Activated T-helper 17 cell treated with anti-CD3 and anti-CD28 coated beads, Interleukin-2, amount 50 U/mL, for 72 hours (primary cell): ENCODE results near the gene GNA12. TPM values are rescaled to one million over a fixed set of nuclear protein-coding genes. Genes with fewer than 3 reads are reported as not detected.
"Not testable (repeated sequence)": the region's sequence is repeated elsewhere in the genome, so short reads cannot be mapped to it uniquely, and the experiment has no call there.

ENCODE experiments used
- ATAC-seq: fragments of 150-1000 bp; cut with Tn5 transposase; replicated peaks from 2 replicates; pipeline ENCODE4 v1.10.0; 2021; ENCODE audit warnings: mild to moderate bottlenecking, moderate library complexity
- H3K27ac Mint-ChIP-seq: one replicate; pipeline ENCODE4 v1.8.0; 2022; ENCODE audit warnings: mixed read lengths
- H3K27me3 Mint-ChIP-seq: one replicate; pipeline ENCODE4 v1.8.0; 2022; ENCODE audit warnings: mixed read lengths
- H3K36me3 Mint-ChIP-seq: one replicate; pipeline ENCODE4 v1.8.0; 2022; ENCODE audit warnings: low read depth, mild to moderate bottlenecking, mixed read lengths
- H3K4me1 Mint-ChIP-seq: one replicate; pipeline ENCODE4 v1.8.0; 2022; ENCODE audit warnings: mixed read lengths
- H3K4me3 Mint-ChIP-seq: one replicate; pipeline ENCODE4 v1.8.0; 2022; ENCODE audit warnings: mild to moderate bottlenecking, mixed read lengths
- H3K9me3 Mint-ChIP-seq: one replicate; pipeline ENCODE4 v1.8.0; 2022; ENCODE audit warnings: mixed read lengths
- total RNA-seq, 2 donors: library from RNA; stranded (reverse); gene quantifications; one replicate each; pipeline ENCODE4 v1.2.3, GENCODE V29; 2022

Gene GNA12
- total RNA-seq, 2 donors from 2014 or later = 15.4 to 17.4 TPM

- H3K27ac Mint-ChIP-seq, H3K4me3 Mint-ChIP-seq, H3K4me1 Mint-ChIP-seq, H3K36me3 Mint-ChIP-seq, ATAC-seq, H3K27me3 Mint-ChIP-seq, H3K9me3 Mint-ChIP-seq: not testable (repeated sequence)
Observed at GRCh38 chr7:2748684-2749083, 95.4 kb downstream of the GNA12 start.

GRCh38 chr7:2743523-2744185 is 100.5 kb downstream of the GNA12 start:
- H3K27me3 Mint-ChIP-seq, H3K27ac Mint-ChIP-seq, H3K9me3 Mint-ChIP-seq, ATAC-seq, H3K36me3 Mint-ChIP-seq, H3K4me1 Mint-ChIP-seq, H3K4me3 Mint-ChIP-seq: not testable (repeated sequence)

GRCh38 chr7:2738766-2739549 is 105.2 kb downstream of the GNA12 start:
- H3K4me3 Mint-ChIP-seq = no peak overlapping the region
- no peaks in the 10 kb centered on the region for H3K36me3 Mint-ChIP-seq
- H3K4me1 Mint-ChIP-seq = no peaks in the 10 kb centered on the region
- ATAC-seq = no peak
- no peak overlapping the region for H3K27ac Mint-ChIP-seq
- H3K9me3 Mint-ChIP-seq = no peaks in the 10 kb centered on the region
- no peaks in the 10 kb centered on the region for H3K27me3 Mint-ChIP-seq

- no peaks in the 10 kb centered on the region for H3K36me3 Mint-ChIP-seq
- H3K9me3 Mint-ChIP-seq = no peaks in the 10 kb centered on the region
- H3K27me3 Mint-ChIP-seq = no peaks in the 10 kb centered on the region
- no peak overlapping the region for H3K4me3 Mint-ChIP-seq
- no peak overlapping the region for H3K27ac Mint-ChIP-seq
- no peaks in the 10 kb centered on the region for H3K4me1 Mint-ChIP-seq
- no peak for ATAC-seq
Observed at GRCh38 chr7:2737771-2738540, 106.2 kb downstream of the GNA12 start.

- not testable (repeated sequence) for H3K27ac Mint-ChIP-seq, H3K36me3 Mint-ChIP-seq, H3K27me3 Mint-ChIP-seq, ATAC-seq, H3K4me1 Mint-ChIP-seq, H3K9me3 Mint-ChIP-seq, H3K4me3 Mint-ChIP-seq
Observed at GRCh38 chr7:2737005-2737743, 106.9 kb downstream of the GNA12 start.

GRCh38 chr7:2736411-2736914 is 107.6 kb downstream of the GNA12 start:
- ATAC-seq = no peak
- no peak overlapping the region for H3K27ac Mint-ChIP-seq
- H3K27me3 Mint-ChIP-seq = no peaks in the 10 kb centered on the region
- no peaks in the 10 kb centered on the region for H3K9me3 Mint-ChIP-seq
- no peak overlapping the region for H3K4me3 Mint-ChIP-seq
- H3K4me1 Mint-ChIP-seq = no peaks in the 10 kb centered on the region
- peaks cover 5% of the 10 kb centered on the region for H3K36me3 Mint-ChIP-seq

- Mint-ChIP-seq H3K27ac (no peak overlapping the region), H3K27me3 (no peaks in the 10 kb centered on the region), H3K36me3 (peaks cover 12% of the 10 kb centered on the region), H3K4me3 (no peak overlapping the region), H3K4me1 (no peaks in the 10 kb centered on the region), H3K9me3 (no peaks in the 10 kb centered on the region)
- ATAC-seq = no peak
Observed at GRCh38 chr7:2735744-2736143, 108.4 kb downstream of the GNA12 start.

- no peaks in the 10 kb centered on the region for H3K4me1 Mint-ChIP-seq
- peaks cover 17% of the 10 kb centered on the region for H3K36me3 Mint-ChIP-seq
- no peak overlapping the region for H3K27ac Mint-ChIP-seq
- no peaks in the 10 kb centered on the region for H3K9me3 Mint-ChIP-seq
- no peak overlapping the region for H3K4me3 Mint-ChIP-seq
- no peak for ATAC-seq
- H3K27me3 Mint-ChIP-seq = no peaks in the 10 kb centered on the region
Observed at GRCh38 chr7:2734751-2735571, 109.1 kb downstream of the GNA12 start.

GRCh38 chr7:2734084-2734686 is 109.9 kb downstream of the GNA12 start:
- no peak overlapping the region for H3K4me3 Mint-ChIP-seq
- H3K36me3 Mint-ChIP-seq = peaks cover 20% of the 10 kb centered on the region
- no peaks in the 10 kb centered on the region for H3K4me1 Mint-ChIP-seq
- no peaks in the 10 kb centered on the region for H3K9me3 Mint-ChIP-seq
- H3K27ac Mint-ChIP-seq = no peak overlapping the region
- H3K27me3 Mint-ChIP-seq = no peaks in the 10 kb centered on the region
- no peak for ATAC-seq

GRCh38 chr7:2732959-2733584 is 111.0 kb downstream of the GNA12 start:
- Mint-ChIP-seq H3K4me1 (no peaks in the 10 kb centered on the region), H3K27me3 (no peaks in the 10 kb centered on the region), H3K36me3 (peaks cover 20% of the 10 kb centered on the region), H3K27ac (no peak overlapping the region), H3K9me3 (no peaks in the 10 kb centered on the region), H3K4me3 (no peak overlapping the region)
- ATAC-seq = no peak

- no peak overlapping the region for H3K4me3 Mint-ChIP-seq
- peaks cover 20% of the 10 kb centered on the region for H3K36me3 Mint-ChIP-seq
- no peaks in the 10 kb centered on the region for H3K27me3 Mint-ChIP-seq
- H3K9me3 Mint-ChIP-seq = no peaks in the 10 kb centered on the region
- peak overlapping the region; percentile 26 for H3K27ac Mint-ChIP-seq
- H3K4me1 Mint-ChIP-seq = no peaks in the 10 kb centered on the region
- ATAC-seq = no peak
Observed at GRCh38 chr7:2732388-2732787, 111.7 kb downstream of the GNA12 start.

GRCh38 chr7:2730846-2731770 is 113.0 kb downstream of the GNA12 start:
- no peak for ATAC-seq
- H3K9me3 Mint-ChIP-seq = no peaks in the 10 kb centered on the region
- H3K27ac Mint-ChIP-seq = peak overlapping the region; percentile 26
- no peaks in the 10 kb centered on the region for H3K4me1 Mint-ChIP-seq
- no peak overlapping the region for H3K4me3 Mint-ChIP-seq
- H3K27me3 Mint-ChIP-seq = no peaks in the 10 kb centered on the region
- H3K36me3 Mint-ChIP-seq = peaks cover 20% of the 10 kb centered on the region
